ENCODE data around the gene WWC2. TPM values are rescaled to one million over a fixed set of nuclear protein-coding genes. Genes with fewer than 3 reads are reported as not detected.

Gene WWC2
- total RNA-seq, 6 donors from 2014 or later: 87.0 to 179 (median 121) TPM

DNA sequence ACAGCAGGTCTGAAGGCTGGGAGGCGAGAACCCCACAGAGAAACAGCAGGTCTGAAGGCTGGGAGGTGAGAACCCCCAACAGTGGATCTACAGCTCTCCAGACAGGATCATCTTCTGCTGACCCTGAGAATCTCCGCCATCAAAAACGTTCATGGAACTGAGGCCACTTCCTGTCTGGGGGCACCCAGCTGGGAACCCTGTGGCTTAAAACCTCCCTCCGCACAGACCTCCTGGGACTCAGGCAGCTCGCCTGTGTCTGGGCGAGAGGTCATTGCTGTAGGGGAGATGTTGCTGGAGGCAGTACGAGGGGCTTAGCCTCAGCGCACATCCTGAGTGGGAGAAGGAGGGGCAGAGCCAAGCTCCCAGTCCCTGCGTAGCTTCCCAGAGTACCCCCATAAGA is 238.3 kb downstream of the WWC2 start:
- 83% methylated on average over 9 of the region's 9 CpGs; no CpG with 5 or more reads in 1 of the 2 donors for WGBS, 2 donors
- no peak overlapping the region for H3K27ac ChIP-seq

DNA sequence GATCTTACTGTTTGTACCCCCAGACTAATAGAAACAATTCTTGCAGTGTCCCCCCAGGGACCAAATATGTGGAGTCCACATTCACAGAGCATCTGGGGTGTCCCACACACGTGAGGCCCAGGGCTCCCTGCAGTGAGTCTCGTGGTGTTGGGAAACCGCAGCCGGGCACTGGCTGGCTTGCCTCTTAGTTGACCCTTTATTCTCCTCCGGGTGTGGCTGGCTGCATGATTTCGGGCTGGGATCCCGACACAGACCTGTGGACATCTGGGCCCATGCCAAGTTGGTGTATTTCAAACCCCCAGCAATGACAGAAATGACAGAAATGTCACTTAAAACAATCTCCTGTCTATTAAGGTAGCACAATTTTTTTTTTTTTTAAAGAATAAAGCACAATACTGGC is 238.8 kb downstream of the WWC2 start:
- Histone ChIP-seq H3K27me3 (no peaks in the 10 kb centered on the region), H3K9me3 (no peaks in the 10 kb centered on the region), H3K36me3 (no peaks in the 10 kb centered on the region), H3K27ac (no peak overlapping the region), H3K4me3 (no peak overlapping the region), H3K4me1 (peaks cover 2 to 7% (median 4%) of the 10 kb centered on the region in 4 donors)
- ATAC-seq (ENCODE audit: low FRiP score in 2 of 2) (no peak), DNase-seq (peak in 1 of 2 donors; percentile 16)
- WGBS, 2 donors: 85 to 100% methylated on average over 3 to 7 of the region's 7 CpGs
- TF ChIP-seq POLR2AphosphoS5 (IDR thresholded peaks at IDR 0.05): no peak
- TF ChIP-seq POLR2A (IDR thresholded peaks at IDR 0.05): no peak
- TF ChIP-seq EP300 (IDR thresholded peaks at IDR 0.05): no peak

More for the DNA sequence above, 238.3 kb downstream of the WWC2 start:
- TF ChIP-seq, protein P1, sequence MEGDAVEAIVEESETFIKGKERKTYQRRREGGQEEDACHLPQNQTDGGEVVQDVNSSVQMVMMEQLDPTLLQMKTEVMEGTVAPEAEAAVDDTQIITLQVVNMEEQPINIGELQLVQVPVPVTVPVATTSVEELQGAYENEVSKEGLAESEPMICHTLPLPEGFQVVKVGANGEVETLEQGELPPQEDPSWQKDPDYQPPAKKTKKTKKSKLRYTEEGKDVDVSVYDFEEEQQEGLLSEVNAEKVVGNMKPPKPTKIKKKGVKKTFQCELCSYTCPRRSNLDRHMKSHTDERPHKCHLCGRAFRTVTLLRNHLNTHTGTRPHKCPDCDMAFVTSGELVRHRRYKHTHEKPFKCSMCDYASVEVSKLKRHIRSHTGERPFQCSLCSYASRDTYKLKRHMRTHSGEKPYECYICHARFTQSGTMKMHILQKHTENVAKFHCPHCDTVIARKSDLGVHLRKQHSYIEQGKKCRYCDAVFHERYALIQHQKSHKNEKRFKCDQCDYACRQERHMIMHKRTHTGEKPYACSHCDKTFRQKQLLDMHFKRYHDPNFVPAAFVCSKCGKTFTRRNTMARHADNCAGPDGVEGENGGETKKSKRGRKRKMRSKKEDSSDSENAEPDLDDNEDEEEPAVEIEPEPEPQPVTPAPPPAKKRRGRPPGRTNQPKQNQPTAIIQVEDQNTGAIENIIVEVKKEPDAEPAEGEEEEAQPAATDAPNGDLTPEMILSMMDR (IDR thresholded peaks at IDR 0.05): no peak
- TF ChIP-seq EP300 (IDR thresholded peaks at IDR 0.05) (no peak), POLR2AphosphoS5 (IDR thresholded peaks at IDR 0.05) (no peak), POLR2A (IDR thresholded peaks at IDR 0.05) (no peak)
- DNase-seq (no peak), ATAC-seq (ENCODE audit: low FRiP score in 2 of 2) (no peak)
- Histone ChIP-seq H3K36me3 (no peaks in the 10 kb centered on the region), H3K4me1 (peaks cover 0 to 7% (median 1%) of the 10 kb centered on the region in 4 donors), H3K9me3 (no peaks in the 10 kb centered on the region), H3K4me3 (no peak overlapping the region), H3K27me3 (no peaks in the 10 kb centered on the region)

DNA sequence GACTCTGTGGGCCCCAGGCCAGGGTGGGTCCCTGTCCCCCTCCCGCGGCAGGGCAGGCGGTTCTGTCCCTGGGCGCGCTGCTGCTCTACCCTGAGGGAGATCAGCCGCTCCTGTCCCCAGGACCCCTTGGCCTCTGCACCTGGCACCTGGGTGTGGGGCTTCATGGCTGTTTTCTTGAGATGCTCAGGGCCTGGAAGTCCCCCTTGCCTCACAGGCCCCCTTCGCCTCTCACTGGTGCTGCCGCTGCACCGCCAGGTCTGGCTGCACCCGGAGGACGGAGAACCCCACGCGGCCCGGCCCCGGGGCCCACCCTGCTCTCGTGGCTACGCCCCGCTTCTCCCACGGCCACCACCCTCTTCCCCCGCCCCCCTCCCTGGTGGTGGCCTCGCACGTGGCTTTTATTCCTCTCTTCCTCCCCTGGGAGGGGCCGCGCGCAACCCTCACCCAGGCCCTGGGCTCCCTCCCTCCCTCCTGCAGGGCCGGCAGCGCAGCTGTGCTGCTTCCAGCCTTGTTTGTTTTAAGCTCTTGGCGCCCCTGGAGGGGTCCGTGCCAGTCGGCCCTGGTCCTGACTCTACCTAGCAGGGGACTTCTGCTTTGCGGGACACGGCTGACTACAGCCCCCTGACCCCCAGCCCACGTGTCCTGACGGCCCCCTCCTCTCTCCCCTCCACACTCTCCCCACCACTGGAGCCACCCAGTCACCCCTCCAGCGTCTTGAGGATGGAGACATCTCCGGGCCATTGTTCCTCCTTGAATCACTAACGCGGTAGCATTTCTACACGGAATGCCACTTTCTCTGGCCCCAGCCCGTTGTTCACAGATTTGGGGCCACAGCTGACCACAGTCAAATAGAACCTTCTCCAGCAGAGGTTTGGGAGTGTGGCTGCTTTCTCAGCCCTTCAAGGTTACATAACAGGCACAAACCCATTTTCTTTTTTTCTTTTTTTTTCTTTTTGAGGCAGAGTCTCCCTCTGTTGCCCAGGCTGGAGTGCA is 243.8 kb downstream of the WWC2 start:
- no peaks in the 10 kb centered on the region for H3K36me3 ChIP-seq
- H3K4me3 ChIP-seq: peak overlapping the region in 1 of 4 donors; percentile 4
- H3K9me3 ChIP-seq: no peaks in the 10 kb centered on the region
- H3K27me3 ChIP-seq: no peaks in the 10 kb centered on the region
- DNase-seq (peak in 1 of 2 donors; percentile 77), ATAC-seq (ENCODE audit: low FRiP score in 2 of 2) (peak in 1 of 2 donors; percentile 62)
- H3K27ac ChIP-seq: no peak overlapping the region
- 37 to 44% methylated on average over 16 to 30 of the region's 40 CpGs for WGBS, 2 donors
- H3K4me1 ChIP-seq: peaks cover 0 to 9% (median 3%) of the 10 kb centered on the region in 4 donors
- TF ChIP-seq EP300 (IDR thresholded peaks at IDR 0.05) (no peak), POLR2AphosphoS5 (IDR thresholded peaks at IDR 0.05) (no peak)
- TF ChIP-seq, protein P1 (IDR thresholded peaks at IDR 0.05): no peak

DNA sequence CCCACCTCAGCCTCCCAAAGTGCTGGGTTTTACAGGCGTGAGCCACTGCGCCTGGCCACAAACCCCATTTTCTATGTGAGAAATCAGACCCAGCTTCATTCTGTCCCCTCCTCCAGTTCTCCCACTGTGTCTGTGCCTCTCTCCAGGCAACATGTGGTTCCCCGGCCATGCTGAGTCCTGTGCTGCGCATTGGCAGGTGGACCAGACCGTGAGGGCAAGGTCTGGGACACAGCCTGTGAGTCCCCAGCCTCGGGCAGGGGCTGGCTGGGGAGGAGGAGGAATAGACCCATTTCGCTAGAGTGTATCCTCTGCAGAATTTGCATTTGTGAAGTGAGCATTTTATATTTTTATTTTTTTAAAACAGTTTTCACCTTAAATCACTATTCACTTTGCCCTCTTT is 244.7 kb downstream of the WWC2 start:
- Histone ChIP-seq H3K4me1 (peaks cover 0 to 9% (median 3%) of the 10 kb centered on the region in 4 donors), H3K27me3 (no peaks in the 10 kb centered on the region), H3K27ac (no peak overlapping the region), H3K36me3 (no peaks in the 10 kb centered on the region), H3K4me3 (no peak overlapping the region), H3K9me3 (no peaks in the 10 kb centered on the region)
- TF ChIP-seq, protein P1 (IDR thresholded peaks at IDR 0.05): no peak
- TF ChIP-seq EP300 (IDR thresholded peaks at IDR 0.05): no peak
- no peak for TF ChIP-seq POLR2A (IDR thresholded peaks at IDR 0.05)
- TF ChIP-seq POLR2AphosphoS5 (IDR thresholded peaks at IDR 0.05): no peak
- peak in 1 of 2 donors; percentile 33 for DNase-seq
- ATAC-seq (ENCODE audit: low FRiP score in 2 of 2): no peak
- 93 to 97% methylated on average over 7 of the region's 7 CpGs for WGBS, 2 donors

DNA sequence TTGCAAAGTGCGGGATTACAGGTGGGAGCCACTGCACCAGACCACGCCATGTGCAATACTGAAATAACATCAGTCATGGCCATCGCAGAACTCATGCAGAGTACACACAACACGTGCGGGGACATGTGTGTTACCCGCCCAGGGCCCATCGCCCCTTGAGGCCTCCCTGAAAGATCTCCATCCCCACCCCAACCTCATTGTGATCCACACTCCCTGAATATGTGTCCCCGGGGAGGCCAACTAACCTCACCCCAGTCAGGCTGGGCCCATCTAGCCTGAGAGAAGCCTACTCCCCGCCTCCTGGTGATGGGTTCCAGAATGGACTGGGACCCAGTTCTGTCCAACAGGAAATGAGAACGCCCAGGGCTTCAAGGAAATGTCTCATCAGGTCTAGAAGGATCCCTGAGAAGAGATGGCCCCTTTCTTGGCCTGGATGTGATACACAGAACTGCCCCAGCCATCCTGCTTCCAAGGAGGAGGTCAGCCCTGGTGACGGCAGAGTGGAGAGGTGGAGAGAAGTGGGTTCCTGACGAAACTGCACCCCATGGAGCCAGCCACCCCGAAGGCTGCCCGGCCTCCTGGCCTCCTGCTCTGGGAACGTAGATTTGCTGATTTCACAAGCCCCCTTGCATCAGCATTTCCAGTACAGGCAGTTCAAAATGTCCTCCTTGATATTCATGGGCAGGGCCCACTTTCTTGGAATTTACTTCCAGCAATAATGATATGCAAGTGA is 245.6 kb downstream of the WWC2 start:
- TF ChIP-seq POLR2AphosphoS5 (IDR thresholded peaks at IDR 0.05) (no peak), POLR2A (IDR thresholded peaks at IDR 0.05) (no peak), EP300 (IDR thresholded peaks at IDR 0.05) (no peak)
- TF ChIP-seq, protein P1 (IDR thresholded peaks at IDR 0.05): no peak
- DNase-seq: no peak
- 92 to 94% methylated on average over 12 to 15 of the region's 15 CpGs for WGBS, 2 donors

More for the DNA sequence above, 245.6 kb downstream of the WWC2 start:
- Histone ChIP-seq H3K9me3 (no peaks in the 10 kb centered on the region), H3K4me3 (no peak overlapping the region), H3K27ac (no peak overlapping the region), H3K4me1 (peaks cover 0 to 9% (median 3%) of the 10 kb centered on the region in 4 donors), H3K36me3 (no peaks in the 10 kb centered on the region), H3K27me3 (no peaks in the 10 kb centered on the region)
- ATAC-seq (ENCODE audit: low FRiP score in 2 of 2): no peak
